Measurements from ENCODE around the gene GIMAP1.

DNA sequence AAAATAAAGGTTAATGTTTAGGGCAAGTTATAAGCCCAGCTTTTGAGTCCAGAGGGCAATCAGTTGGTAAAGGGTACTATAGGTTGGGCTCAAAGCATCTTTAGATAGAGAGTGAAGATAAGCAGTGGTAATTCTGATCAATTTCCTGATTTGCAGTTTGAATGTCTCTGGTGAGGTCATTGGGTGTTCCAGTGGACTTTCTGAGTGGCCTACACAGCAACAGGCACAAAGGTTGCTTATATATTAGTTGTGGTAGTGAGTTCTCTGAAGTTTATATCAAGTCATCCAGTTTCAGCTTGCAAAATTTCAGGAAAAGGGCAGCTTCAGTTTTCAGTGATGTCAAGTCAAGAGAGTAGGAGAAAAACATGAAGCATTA, 49.9 kb downstream of the GIMAP1 start:
- TF ChIP-seq, protein P1, sequence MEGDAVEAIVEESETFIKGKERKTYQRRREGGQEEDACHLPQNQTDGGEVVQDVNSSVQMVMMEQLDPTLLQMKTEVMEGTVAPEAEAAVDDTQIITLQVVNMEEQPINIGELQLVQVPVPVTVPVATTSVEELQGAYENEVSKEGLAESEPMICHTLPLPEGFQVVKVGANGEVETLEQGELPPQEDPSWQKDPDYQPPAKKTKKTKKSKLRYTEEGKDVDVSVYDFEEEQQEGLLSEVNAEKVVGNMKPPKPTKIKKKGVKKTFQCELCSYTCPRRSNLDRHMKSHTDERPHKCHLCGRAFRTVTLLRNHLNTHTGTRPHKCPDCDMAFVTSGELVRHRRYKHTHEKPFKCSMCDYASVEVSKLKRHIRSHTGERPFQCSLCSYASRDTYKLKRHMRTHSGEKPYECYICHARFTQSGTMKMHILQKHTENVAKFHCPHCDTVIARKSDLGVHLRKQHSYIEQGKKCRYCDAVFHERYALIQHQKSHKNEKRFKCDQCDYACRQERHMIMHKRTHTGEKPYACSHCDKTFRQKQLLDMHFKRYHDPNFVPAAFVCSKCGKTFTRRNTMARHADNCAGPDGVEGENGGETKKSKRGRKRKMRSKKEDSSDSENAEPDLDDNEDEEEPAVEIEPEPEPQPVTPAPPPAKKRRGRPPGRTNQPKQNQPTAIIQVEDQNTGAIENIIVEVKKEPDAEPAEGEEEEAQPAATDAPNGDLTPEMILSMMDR (IDR thresholded peaks at IDR 0.05), result no peak
- no peak for TF ChIP-seq POLR2A (IDR thresholded peaks at IDR 0.05)
